ENCODE results near the gene TMEM132C.

The TMEM132C gene

GRCh38 chr12:128712622-128713021, 445.7 kb downstream of the TMEM132C start:
- DNase-seq (ENCODE audit: low read depth): no peak

GRCh38 chr12:128715485-128715884, 448.5 kb downstream of the TMEM132C start:
- no peak for DNase-seq (ENCODE audit: low read depth)

GRCh38 chr12:128724468-128725046, 457.6 kb downstream of the TMEM132C start:
- no peak for DNase-seq (ENCODE audit: low read depth)

- no peak for DNase-seq (ENCODE audit: low read depth)
Measured at GRCh38 chr12:128726886-128727285, 459.9 kb downstream of the TMEM132C start.

GRCh38 chr12:128727461-128727860, 460.5 kb downstream of the TMEM132C start:
- DNase-seq (ENCODE audit: low read depth): no peak

- DNase-seq (ENCODE audit: low read depth): no peak
Measured at GRCh38 chr12:128727999-128728398, 461.0 kb downstream of the TMEM132C start.

- DNase-seq (ENCODE audit: low read depth): no peak
Measured at GRCh38 chr12:128729628-128730121, 462.7 kb downstream of the TMEM132C start.

- DNase-seq (ENCODE audit: low read depth): no peak
Measured at GRCh38 chr12:128734371-128734770, 467.4 kb downstream of the TMEM132C start.

GRCh38 chr12:128737292-128737966, 470.5 kb downstream of the TMEM132C start:
- no peak for DNase-seq (ENCODE audit: low read depth)

GRCh38 chr12:128743916-128744315, 476.9 kb downstream of the TMEM132C start:
- DNase-seq (ENCODE audit: low read depth): no peak

GRCh38 chr12:128745772-128746689, 479.1 kb downstream of the TMEM132C start:
- no peak for DNase-seq (ENCODE audit: low read depth)

- DNase-seq (ENCODE audit: low read depth): no peak
Measured at GRCh38 chr12:128747441-128747840, 480.5 kb downstream of the TMEM132C start.

GRCh38 chr12:128752386-128752785, 485.4 kb downstream of the TMEM132C start:
- no peak for DNase-seq (ENCODE audit: low read depth)

GRCh38 chr12:128753438-128753837, 486.5 kb downstream of the TMEM132C start:
- no peak for DNase-seq (ENCODE audit: low read depth)

GRCh38 chr12:128754275-128754674, 487.3 kb downstream of the TMEM132C start:
- DNase-seq (ENCODE audit: low read depth): no peak

GRCh38 chr12:128755566-128755965, 488.6 kb downstream of the TMEM132C start:
- no peak for DNase-seq (ENCODE audit: low read depth)

Measured in stromal cell of bone marrow (primary cell).